Stimulated activated CD8-positive, alpha-beta memory T cell treated with anti-CD3 and anti-CD28 coated beads, Interleukin-12 subunit alpha, Interleukin-12 subunit beta, amount 100 ng/mL, for 4 hours (primary cell): ENCODE data around the gene ADSL.
"Not testable (repeated sequence)": the region's sequence is repeated elsewhere in the genome, so short reads cannot be mapped to it uniquely, and the experiment has no call there.

Experiments used
- DNase-seq: peaks from one replicate; pipeline ENCODE4 v3.0.0-alpha.2; 2020; ENCODE audit warnings: low read depth

ADSL gene

DNA sequence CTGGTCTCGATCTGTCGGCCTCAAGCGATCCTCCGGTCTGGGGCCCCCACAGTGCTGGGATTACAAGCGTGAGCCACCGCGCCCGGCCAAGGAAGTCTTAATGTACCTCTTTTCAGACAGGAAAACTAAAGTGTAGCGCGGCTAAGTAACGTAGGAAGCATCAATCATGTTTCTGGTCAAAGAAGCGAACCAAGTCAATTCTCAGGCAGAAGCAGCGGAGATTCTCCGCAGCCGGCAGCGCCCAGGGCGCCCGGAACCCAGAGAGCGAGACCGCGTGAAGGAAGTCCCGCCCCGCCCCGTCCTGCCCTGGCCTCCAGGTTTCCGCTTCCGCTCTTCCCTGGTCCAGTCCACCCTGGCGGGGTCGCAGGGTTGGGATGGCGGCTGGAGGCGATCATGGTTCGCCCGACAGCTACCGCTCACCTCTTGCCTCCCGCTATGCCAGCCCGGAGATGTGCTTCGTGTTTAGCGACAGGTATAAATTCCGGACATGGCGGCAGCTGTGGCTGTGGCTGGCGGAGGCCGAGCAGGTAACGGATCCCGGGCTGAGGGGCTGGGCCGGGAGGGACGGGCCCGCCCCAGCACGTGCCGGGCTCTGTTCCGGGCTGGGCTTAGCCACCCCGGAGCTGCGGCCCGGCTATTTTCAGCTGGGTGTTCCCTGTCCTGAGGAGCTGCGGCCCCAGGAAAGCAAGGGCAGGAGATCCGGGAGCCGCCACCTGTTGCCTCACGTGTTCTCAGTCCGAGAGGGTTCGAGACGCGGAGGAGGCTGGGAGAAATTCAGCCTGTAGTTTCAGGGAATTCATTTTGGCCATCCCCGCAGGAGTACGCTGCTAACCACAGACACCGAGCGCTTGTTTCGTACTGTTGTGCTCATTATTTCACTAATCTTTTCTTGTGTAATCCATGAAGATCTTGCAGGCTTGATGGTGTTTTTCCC, at the start of gene ADSL:
Gene ADSL, plus strand, starts transcription at position 316 of the 934 bp plus-strand sequence. Its CDS starts 59 bp downstream, at position 375.
- peak; percentile 74 for DNase-seq

DNA sequence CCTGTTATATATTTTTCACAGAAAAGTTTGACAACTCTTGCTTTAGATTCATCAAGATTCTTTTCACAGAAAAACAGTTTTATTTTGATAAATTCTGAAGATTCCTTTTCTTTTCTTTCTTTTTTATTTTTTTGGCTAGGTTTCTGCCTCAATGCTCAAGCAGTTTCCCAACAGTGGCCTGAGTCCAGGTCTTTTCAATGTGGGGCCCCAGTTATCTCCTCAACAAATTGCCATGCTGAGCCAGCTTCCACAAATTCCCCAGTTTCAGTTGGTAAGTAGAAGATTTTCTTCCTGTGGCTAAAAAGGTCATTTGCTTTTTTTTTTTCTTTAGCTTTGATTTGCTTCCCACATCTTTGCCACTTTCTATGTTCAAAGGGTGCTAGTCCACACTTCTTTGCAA, 46.0 kb upstream of the ADSL start:
- no peak for DNase-seq

DNA sequence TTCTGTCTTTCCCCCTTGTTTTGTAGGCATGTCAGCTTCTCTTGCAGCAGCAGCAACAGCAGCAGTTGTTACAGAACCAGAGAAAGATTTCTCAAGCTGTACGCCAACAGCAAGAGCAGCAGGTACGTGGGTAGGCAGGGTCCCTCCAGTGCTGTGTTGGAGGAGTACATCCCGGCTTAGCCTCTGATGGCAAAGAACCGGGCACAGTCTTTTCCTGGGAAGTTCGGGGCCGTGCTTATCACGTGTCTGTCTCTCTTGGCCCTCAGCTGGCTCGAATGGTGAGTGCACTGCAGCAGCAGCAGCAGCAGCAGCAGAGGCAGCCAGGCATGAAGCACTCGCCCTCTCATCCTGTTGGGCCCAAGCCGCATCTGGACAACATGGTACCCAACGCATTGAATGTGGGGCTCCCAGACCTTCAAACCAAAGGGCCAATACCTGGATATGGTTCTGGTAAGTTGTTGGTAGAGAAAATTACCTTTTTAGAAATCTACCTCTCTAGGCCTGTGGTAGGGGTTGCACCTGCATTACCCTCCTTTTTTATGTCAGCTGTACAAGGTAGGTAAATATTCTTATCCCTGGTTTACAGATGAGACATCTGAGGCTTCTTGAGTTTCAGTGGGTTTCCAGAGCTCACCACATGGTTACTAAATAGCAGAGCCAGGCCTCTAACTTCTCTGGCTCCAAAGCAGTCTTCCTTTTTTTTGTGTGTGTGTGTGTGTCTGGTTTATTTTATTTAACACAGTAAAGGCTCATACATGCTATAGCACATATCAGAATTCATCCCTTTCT, 45.2 kb upstream of the ADSL start:
- no peak for DNase-seq

DNA sequence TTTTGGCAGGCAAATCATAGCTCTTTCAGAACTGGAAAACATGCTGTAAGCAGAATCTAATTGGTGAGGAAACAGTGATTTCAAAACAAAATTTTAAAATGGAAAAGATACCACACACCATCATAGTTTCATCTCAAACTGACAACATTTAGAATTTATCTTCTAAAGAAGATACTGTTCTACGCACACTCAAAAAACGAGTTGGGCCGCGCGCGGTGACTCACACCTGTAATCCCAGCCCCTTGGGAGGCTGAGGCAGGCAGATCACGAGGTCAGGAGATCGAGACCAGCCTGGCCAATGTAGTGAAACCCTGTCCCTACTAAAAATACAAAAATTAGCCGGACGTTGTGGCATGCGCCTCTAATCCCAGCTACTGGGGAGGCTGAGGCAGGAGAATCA, 44.2 kb upstream of the ADSL start:
- no peak for DNase-seq

DNA sequence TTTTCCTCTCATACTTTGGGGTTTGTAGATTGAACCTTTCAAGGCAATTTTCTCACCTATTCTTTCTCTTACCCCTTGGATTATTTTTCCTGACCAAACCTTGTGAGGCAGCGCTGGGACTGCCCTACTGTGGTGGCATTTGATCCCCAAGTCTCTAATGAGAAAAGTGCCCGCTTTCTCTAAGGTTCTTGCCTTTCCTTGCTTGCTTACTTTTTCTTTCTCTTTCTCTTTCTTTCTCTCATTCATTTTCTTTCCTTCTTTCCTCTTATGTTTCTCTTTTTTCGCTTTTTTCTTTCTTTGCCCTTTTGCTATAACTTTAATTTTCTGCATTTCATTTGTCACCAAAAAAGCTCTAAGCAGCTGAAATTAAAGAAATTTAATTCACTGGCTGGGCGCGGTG, 40.7 kb upstream of the ADSL start:
- DNase-seq = no peak

DNA sequence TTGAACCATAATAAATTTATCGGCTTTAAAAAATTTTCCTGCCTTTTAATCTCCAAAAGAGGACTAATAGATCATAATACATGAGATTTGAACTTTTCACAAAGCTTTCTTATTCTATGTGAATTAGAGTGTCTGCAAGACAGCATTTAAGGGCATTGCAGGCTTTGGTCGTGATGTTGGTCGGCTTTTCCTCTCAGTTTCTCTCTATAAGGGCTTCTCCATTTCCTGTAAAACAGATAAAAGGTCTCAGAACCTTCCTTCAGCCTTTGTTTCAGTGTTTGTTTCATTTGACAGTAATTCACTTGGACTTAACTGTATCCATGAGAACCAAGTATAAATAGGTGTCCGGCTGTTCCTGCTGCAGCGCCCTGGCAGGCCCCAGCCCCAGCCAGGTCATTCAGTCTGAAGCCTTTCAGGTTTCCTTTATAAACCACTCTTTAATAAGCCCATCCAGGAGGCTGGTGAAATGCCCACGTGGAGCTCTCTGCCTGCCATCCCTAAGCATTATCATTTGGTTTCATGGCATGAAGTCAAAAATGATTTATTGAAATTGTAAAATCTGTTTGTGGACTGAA, 37.2 kb upstream of the ADSL start:
- no peak for DNase-seq

DNA sequence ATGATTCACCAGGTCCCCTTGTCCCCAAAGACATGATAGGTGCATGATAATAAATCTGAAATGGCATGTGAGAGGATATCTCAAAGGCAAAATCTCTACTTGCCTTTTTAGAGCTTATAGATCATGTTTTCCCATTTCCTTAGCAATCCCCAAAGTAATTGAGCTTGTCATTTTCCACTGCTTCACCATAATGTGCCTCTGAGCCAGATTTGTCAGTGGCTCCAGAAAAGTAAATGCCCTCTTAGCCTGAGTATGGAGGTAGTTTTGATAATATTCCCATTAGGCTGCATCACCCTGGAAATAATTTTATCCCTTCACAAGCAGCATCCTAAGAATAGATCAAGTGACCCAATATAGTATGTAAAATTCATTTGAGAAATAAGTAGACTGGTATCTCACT, 36.7 kb upstream of the ADSL start:
- no peak for DNase-seq

DNA sequence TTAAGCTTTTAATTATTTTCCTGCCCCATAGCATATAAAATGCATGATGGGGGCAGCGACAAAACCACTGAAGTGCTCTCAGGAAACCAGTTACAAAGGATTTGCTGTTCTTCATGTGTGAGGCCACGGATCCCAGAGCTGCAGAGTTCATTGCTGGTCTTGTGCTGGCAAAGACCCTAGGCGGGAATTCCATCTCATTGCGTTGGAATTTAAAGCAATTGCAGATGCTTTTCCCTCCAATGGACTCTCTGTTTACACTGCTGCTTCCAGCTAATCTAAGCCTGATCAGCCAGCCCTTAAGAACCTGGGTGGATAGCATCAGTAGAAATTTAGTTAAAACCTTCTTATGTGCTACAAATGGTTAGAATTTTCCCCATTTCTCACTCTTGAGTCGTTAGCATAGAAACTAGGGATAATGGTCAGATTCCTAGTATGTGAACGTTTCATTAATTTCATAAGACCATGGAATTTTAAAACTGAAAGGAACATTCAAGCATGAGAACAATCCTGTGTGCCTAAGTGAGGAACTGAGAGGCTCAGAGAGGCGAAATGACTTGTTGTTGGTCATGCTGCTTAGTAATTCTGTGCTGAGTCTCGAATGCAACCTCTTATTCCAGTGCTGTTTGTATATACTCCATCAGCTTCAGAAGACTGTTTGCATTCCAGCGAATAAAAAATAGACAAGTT, 36.1 kb upstream of the ADSL start:
- no peak for DNase-seq

DNA sequence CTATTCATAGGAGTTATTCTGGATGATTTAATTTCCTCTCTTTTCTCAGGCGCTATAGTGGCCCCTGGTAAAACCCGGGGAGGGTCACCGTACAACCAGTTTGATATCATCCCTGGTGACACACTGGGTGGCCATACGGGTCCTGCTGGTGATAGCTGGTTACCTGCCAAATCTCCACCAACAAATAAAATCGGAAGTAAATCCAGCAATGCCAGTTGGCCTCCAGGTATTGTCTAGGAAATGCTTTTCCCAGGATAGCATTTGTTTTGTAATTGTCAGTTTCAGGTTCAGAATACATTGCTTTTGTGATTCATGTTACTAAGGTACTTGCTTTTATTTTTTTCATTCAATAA, 35.6 kb upstream of the ADSL start:
- DNase-seq = no peak

DNA sequence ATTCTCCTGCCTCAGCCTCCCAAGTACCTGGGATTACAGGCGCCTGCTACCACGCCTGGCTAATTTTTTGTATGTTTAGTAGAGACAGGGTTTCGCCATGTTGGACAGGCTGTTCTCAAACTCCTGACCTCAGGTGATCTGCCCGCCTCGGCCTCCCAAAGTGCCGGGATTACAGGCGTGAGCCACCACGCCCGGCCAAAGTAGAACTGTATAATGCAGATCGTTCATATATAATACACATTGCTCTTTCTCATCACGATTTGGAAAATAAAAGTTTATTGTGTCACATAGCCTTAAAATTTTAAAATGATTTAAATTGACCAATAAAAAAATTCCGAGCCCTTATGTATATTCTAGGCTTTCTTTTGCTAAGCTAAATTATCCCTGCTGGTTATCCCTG, 34.7 kb upstream of the ADSL start:
- not testable (repeated sequence) for DNase-seq

DNA sequence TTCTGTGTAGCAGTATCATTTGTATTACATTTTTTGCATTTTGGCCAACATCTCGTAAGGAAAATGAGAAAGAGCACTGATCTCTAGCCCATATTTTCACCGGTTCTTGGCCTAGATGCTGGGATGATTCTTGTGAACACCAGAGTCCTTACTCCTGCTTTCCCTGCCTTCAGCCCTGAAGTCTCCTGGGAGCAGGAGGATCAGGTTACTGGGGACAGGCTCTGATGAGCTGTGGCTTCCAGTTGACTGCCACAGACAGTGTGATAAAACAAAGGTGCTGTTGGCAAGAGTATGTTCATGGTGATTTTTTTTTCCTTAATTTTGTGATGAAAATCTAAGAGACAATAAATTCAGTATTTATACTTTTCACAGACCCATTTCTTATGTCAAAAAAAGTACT, 34.2 kb upstream of the ADSL start:
- DNase-seq = no peak

DNA sequence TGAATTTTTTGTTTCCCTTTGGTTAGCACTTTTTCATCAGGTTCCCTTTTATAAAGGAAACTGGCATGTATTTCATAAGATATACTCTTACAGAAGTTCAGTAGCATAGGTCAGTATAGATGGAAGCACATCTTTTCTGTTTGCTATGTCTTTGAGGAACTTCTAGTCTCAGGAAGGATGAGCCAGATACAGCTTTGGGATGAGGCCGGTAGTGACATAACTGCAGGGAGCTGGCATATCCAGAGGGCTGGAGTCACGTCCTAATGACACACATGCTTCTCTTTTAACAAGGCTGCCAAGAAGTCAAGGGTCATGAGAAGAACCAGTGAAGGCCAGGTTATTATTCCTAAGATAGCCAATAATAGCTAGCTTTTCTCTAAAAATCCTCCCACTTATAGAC, 33.3 kb upstream of the ADSL start:
- DNase-seq = no peak

DNA sequence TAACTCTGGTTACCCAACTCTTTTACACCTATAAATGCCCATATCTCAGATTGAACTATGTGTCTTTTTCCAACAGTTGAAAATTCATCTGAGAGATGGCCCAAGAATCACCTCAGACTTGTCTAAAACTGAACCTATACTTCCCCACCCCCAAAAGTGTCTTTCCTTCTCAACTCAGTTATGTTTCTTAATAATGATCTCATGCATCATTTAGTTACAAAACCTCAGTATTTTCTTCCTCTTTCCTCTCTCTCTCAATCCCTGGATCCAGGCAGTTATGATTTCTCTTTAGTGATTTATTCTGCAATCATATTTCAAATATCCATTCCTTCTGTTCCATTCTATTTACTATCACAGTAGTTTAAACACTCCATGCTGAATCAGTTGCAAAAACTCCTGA, 32.3 kb upstream of the ADSL start:
- no peak for DNase-seq

DNA sequence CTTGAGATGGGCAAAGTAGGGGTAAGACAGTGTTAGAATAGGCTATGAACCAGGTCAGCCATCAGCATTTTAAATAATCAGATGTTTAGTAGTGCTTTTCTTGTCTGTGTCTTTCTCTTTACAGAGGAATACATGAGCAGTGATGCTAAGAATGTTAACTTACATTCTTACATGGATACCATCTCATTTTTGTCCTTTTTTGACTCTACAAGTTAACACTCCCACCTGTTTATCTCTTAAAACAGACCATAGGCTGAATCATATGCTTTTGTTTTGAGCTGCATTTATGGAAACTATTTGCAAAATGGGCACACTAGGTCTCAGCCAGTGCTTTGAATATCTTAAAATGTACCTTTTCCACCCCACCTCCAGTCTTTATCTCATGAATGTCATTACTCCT, 25.6 kb upstream of the ADSL start:
- no peak for DNase-seq

DNA sequence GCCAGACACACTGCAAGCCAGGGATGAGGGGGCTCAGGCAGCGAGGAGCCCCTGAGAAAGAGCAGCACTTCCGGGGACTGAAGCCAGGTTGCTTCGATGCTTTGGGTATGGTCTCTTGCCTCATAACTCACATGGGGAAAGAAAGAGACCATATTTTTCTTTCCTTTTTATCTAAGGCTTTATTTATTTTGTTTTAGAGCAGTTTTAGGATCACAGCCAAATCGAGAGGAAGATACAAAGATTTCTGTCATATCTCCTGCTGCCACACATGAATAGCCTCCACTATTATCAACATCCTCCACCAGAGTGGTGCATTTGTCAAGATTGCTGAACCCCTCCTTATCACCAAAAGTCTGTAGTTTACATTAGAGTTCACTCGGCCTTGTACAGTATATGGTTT, 24.3 kb upstream of the ADSL start:
- no peak for DNase-seq

DNA sequence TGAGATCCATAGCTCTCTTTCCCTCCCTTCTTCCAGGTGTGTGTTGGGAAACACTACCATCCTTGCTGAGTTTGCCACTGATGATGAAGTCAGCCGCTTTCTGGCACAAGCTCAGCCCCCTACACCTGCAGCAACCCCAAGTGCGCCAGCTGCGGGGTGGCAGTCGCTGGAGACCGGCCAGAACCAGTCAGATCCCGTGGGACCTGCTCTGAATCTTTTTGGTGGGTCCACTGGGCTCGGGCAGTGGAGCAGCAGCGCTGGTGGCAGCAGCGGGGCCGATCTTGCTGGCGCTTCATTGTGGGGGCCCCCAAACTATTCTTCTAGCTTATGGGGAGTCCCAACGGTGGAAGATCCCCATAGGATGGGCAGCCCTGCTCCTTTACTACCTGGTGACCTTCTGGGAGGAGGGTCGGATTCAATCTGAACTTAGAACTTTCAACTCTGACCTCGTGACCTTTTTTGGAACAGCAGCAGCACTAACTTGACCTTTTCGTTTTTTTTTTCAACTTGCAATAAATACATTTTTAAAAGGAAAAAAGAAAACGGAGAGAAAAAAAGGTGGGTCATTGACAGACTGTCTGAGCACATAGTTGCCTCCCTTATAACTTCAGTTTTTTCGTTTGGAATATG, 23.4 kb upstream of the ADSL start:
- DNase-seq = no peak

DNA sequence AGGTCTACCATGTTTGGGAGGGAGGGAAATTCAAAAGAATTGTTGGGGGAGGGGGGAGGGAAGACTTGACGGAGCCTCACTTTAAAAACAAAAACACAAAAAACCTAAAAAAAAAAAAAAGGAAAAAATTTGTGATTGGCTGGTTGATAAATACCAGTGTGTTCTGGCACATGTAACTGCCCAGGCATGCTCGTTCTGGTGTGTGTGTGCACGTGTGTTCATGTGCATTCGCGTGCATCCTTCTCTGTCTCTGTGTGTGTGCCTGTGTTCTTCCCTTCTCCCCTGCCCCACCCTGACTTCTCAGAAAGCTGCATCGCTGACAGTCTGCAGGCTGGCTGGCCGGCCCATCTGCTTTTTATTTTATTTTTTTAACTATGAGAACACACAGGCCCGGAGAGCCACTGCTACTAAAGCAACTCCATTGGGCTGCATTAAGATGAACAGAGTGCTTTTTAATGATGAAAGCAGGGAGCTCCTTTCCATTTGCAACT, 22.6 kb upstream of the ADSL start:
- DNase-seq = no peak

DNA sequence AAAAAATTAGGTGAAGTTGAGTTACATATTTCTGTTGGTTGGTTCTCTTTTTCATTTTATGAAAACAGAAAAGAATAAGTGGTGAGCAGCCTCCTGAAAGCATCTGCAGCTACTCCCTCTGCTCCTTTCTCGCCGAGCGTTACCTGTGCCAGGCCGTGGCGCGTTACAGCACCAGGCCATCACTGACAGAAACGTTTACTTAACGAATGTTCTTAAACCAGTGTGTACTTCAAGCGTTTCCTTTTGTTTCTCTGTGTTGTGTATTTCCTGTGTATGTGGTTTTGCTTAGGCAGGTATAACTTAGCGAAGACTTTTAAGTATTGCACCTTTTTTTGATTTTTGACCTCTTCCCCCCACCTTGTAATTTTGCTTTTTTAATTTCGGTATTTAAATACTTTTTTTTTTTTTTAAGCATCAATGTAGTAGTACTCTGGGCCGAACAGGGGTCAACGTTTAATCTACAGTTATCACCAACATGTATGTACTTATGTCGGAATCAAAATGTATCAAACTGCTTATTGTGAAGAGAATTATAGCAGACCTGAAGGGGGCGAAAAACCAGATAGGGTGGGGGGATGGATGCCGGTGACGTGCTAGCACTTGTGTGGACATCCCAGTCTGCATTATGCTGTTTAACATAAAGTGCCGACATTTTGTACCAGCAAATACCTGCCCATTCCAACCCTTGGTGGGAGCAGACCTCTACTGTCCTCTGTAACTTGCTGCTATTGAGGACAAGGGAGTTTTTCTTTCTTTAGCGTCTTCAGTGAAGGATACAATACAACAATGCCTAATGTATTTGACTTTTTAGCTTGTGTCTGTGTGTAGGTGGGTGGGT, 21.6 kb upstream of the ADSL start:
- DNase-seq = no peak

DNA sequence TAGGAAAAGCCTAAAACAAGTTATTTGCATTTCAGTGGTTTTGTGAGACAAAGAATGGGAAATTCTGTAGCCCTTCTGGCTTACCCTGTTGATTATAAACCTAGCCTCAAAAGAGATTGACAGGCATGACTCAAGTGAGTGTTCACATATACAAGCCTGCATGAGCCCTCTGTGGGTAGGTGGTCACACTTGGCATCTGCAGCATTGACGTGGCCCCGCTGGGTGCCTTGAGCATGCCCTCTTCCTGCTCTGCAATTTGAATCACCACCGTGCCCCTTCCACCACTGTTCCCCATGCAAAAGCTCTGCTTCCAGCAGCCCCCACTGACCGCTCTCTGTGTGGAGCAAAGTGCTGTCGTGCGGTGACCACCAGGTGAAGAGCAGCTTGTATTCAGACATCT, 21.0 kb upstream of the ADSL start:
- peak; percentile 57 for DNase-seq

DNA sequence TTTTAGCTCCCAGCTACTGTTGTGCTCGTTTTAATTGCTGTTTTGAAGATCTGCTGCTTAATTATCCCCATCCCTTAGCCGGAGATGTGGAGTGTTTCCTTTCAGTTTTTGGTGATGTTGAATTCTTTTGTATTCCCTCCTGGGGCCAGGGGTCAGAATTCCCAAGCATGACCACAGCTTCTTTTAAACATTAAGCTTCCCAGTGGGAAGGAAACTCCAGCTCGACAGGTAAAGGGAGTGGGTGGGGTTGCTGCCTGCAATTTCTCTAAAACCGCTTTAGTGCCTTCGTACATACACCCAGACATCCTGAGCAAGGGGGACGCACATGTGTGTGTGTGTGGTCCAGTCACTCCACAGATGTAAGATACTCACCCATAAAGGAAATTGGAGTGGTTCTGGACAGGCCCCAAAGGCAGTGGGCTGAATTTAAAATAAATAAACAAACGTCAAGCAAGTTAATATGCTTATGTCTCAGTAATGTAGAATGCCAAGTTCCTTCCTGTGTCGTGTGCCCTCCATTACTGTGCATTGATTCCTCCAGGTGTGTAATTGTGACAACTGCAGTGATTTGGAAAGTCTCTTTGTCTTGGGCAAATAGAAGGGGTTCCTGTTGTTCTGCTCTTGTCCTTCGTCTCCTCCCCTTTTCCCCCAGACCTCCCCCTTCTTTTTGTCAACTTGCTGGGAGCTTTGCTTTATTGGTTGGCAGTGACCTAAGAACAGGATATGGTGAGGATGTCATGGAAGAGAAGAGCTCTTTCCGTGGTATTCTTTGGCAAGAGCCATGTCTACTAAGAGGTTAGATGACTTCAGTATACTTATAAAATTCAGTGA, 19.2 kb upstream of the ADSL start:
- DNase-seq = no peak
